H1 (cell line): Measurements from ENCODE around the gene EPB42. TPM values are rescaled to one million over a fixed set of nuclear protein-coding genes. Genes with fewer than 3 reads are reported as not detected.

Experiments
- CTCF ChIA-PET: fragments of 300-600 bp; sonication (Branson Sonifier 250); formaldehyde crosslinking; loops from one replicate; lab custom pipeline; 2021; ENCODE audit not compliant: partially characterized antibody; lab: Charles Lee
- POLR2A ChIA-PET: fragments of 300-600 bp; sonication (Branson Sonifier 250); formaldehyde crosslinking; loops from one replicate; lab custom pipeline; 2021; ENCODE audit warnings: inconsistent platforms; ENCODE audit not compliant: partially characterized antibody; lab: Charles Lee
- DNase-seq, 2 experiments: peaks; one replicate each; pipeline versions ENCODE4 v3.0.0 to v3.0.0-alpha.2; 2010 to 2022; ENCODE audit warnings: low spot score in 2 of 2, low read depth in 1 of 2, mixed read lengths in 1 of 2
- FAIRE-seq: peaks from 2 replicates; lab custom pipeline; 2011; peaks lifted over from hg19 to GRCh38; lab: Jason Lieb, UNC
- H2AFZ ChIP-seq: 2 replicates; pipeline ENCODE4 v1.8.1; 2012; ENCODE audit warnings: low read length, inconsistent platforms
- H2AK5ac ChIP-seq: 2 replicates; pipeline ENCODE4 v1.6.1; 2013; ENCODE audit warnings: low read depth, low read length
- H2BK120ac ChIP-seq: replicated peaks from 2 replicates; pipeline ENCODE3; 2013; ENCODE audit warnings: low read depth, low read length, inconsistent platforms
- H2BK12ac ChIP-seq: 2 replicates; pipeline ENCODE4 v1.6.1; 2013; ENCODE audit warnings: low read depth, low read length
- H2BK15ac ChIP-seq: 2 replicates; pipeline ENCODE4 v1.6.1; 2013; ENCODE audit warnings: low read length
- H2BK20ac ChIP-seq: 2 replicates; pipeline ENCODE4 v1.6.1; 2013; ENCODE audit warnings: low read length
- H2BK5ac ChIP-seq: 2 replicates; pipeline ENCODE4 v1.6.1; 2013; ENCODE audit warnings: low read depth, low read length
- H3K14ac ChIP-seq: 2 replicates; pipeline ENCODE4 v1.6.1; 2013; ENCODE audit warnings: inconsistent platforms; ENCODE audit not compliant: insufficient read length
- H3K18ac ChIP-seq: 2 replicates; pipeline ENCODE4 v1.6.1; 2013; ENCODE audit warnings: low read length; ENCODE audit errors: extremely low read depth
- H3K23ac ChIP-seq: 2 replicates; pipeline ENCODE4 v1.6.1; 2013; ENCODE audit warnings: inconsistent platforms; ENCODE audit not compliant: insufficient read length
- H3K23me2 ChIP-seq: 2 replicates; pipeline ENCODE4 v1.6.1; 2013; ENCODE audit warnings: low read depth, low read length
- H3K27ac ChIP-seq: 2 replicates; pipeline ENCODE4 v1.6.1; 2011; ENCODE audit warnings: low read depth, low read length, inconsistent platforms
- H3K27me3 ChIP-seq, 4 experiments: replicated peaks in 1 of 4; 1 replicate in 1 of 4; 2 replicates in 3 of 4; pipeline versions ENCODE4 v1.6.1 to v1.8.1; 2011 to 2013; ENCODE audit warnings: low read length in 3 of 4, mild to moderate bottlenecking in 3 of 4, inconsistent platforms in 2 of 4, mixed read lengths in 2 of 4, moderate library complexity in 1 of 4; ENCODE audit not compliant: control insufficient read depth in 3 of 4, insufficient read depth in 3 of 4; ENCODE audit errors: extremely low read depth in 1 of 4
- H3K36me3 ChIP-seq, 4 experiments: 2 replicates each; pipeline versions ENCODE4 v1.6.1 to v1.8.1; 2011 to 2013; ENCODE audit warnings: mild to moderate bottlenecking in 4 of 4, low read length in 3 of 4, moderate library complexity in 2 of 4, control low read depth in 1 of 4, inconsistent platforms in 1 of 4; ENCODE audit not compliant: insufficient read depth in 4 of 4, control insufficient read depth in 2 of 4
- H3K4ac ChIP-seq: replicated peaks from 2 replicates; pipeline ENCODE3; 2013; ENCODE audit warnings: low read length, low read depth, mixed read lengths, inconsistent platforms; ENCODE audit not compliant: insufficient read length
- H3K4me1 ChIP-seq, 4 experiments: replicated peaks in 1 of 4; 1 replicate in 1 of 4; 2 replicates in 3 of 4; pipeline versions ENCODE4 v1.6.1 to v1.8.1; 2011 to 2013; ENCODE audit warnings: low read length in 3 of 4, inconsistent platforms in 2 of 4, mixed read lengths in 1 of 4; ENCODE audit not compliant: insufficient read depth in 4 of 4, control insufficient read depth in 3 of 4
- H3K4me2 ChIP-seq, 2 experiments: 2 replicates each; pipeline versions ENCODE4 v1.6.1 to v1.8.1; 2011 to 2013; ENCODE audit warnings: low read depth in 2 of 2, low read length in 2 of 2, control low read depth in 1 of 2, inconsistent platforms in 1 of 2, mild to moderate bottlenecking in 1 of 2; ENCODE audit not compliant: insufficient read depth in 1 of 2
- H3K4me3 ChIP-seq, 4 experiments: fragments of 200-600, 300-600 bp in 1 of 4; sonication (generic), shearing (Covaris generic), sonication (Bioruptor Twin) in 1 of 4; 2 replicates each; pipeline versions ENCODE4 v1.5.1 to v1.8.1; 2011 to 2016; ENCODE audit warnings: low read length in 4 of 4, low read depth in 3 of 4, control low read depth in 2 of 4, inconsistent platforms in 2 of 4, mild to moderate bottlenecking in 2 of 4, mixed read lengths in 1 of 4, moderate library complexity in 1 of 4; ENCODE audit not compliant: insufficient read depth in 2 of 4; ENCODE audit errors: extremely low read depth in 1 of 4
- H3K56ac ChIP-seq: replicated peaks from 2 replicates; pipeline ENCODE3; 2013; ENCODE audit warnings: low read depth, mild to moderate bottlenecking, mixed read lengths, low read length, inconsistent platforms; ENCODE audit not compliant: insufficient read length
- H3K79me1 ChIP-seq: 2 replicates; pipeline ENCODE4 v1.6.1; 2013; ENCODE audit warnings: low read depth, low read length, control low read depth
- H3K79me2 ChIP-seq, 2 experiments: 2 replicates each; pipeline versions ENCODE4 v1.6.1 to v1.8.1; 2012 to 2013; ENCODE audit warnings: low read length in 2 of 2, mild to moderate bottlenecking in 2 of 2, inconsistent platforms in 1 of 2; ENCODE audit not compliant: insufficient read depth in 2 of 2, control insufficient read depth in 1 of 2
- H3K9ac ChIP-seq, 4 experiments: replicated peaks in 1 of 4; 1 replicate in 1 of 4; 2 replicates in 3 of 4; pipeline versions ENCODE4 v1.6.1 to v1.8.1; 2011 to 2013; ENCODE audit warnings: low read depth in 3 of 4, low read length in 3 of 4, control low read depth in 2 of 4, mild to moderate bottlenecking in 2 of 4, moderate library complexity in 2 of 4, inconsistent platforms in 1 of 4; ENCODE audit errors: extremely low read depth in 1 of 4
- H3K9me3 ChIP-seq, 2 experiments: 2 replicates each; pipeline versions ENCODE4 v1.6.1 to v1.8.1; 2012 to 2013; ENCODE audit warnings: mild to moderate bottlenecking in 2 of 2, moderate library complexity in 2 of 2, control low read depth in 1 of 2, inconsistent platforms in 1 of 2, low read depth in 1 of 2, low read length in 1 of 2, mixed read lengths in 1 of 2; ENCODE audit not compliant: insufficient read depth in 2 of 2
- H4K20me1 ChIP-seq, 2 experiments: replicated peaks in 1 of 2; 2 replicates each; pipeline versions ENCODE3 to v1.8.1; 2011 to 2013; ENCODE audit warnings: inconsistent platforms in 2 of 2, low read length in 2 of 2, mild to moderate bottlenecking in 1 of 2; ENCODE audit not compliant: insufficient read depth in 2 of 2, control insufficient read depth in 1 of 2
- H4K5ac ChIP-seq: 2 replicates; pipeline ENCODE4 v1.6.1; 2013; ENCODE audit warnings: low read length, low read depth, mixed read lengths, inconsistent platforms; ENCODE audit not compliant: insufficient read length
- H4K8ac ChIP-seq: 2 replicates; pipeline ENCODE4 v1.8.0; 2013; ENCODE audit warnings: mild to moderate bottlenecking, moderate library complexity, low read length, inconsistent platforms; ENCODE audit not compliant: insufficient read depth; ENCODE audit errors: extremely low read depth
- H4K91ac ChIP-seq: replicated peaks from 2 replicates; pipeline ENCODE3; 2013; ENCODE audit warnings: low read length, mixed read lengths, inconsistent platforms; ENCODE audit not compliant: insufficient read length
- RAD21 ChIP-seq, 2 experiments: IDR thresholded peaks in 1 of 2; conservative IDR thresholded peaks in 1 of 2; 2 replicates each; pipeline ENCODE4 v1.6.1; 2011; ENCODE audit warnings: low read depth in 2 of 2, low read length in 2 of 2, improper control_type of control experiment in 1 of 2, inconsistent platforms in 1 of 2, mild to moderate bottlenecking in 1 of 2, moderate library complexity in 1 of 2
- WGBS, 2 experiments: shearing (Covaris generic) in 1 of 2; methylation state at CpG; one replicate each; pipeline versions ENCODE4 v1.1.6 to v1.1.7; 2013 to 2015; ENCODE audit warnings: low lambda C conversion rate in 2 of 2, mixed read lengths in 2 of 2, inconsistent platforms in 1 of 2, low coverage in 1 of 2, missing lambda C conversion rate in 1 of 2; ENCODE audit not compliant: insufficient replicate concordance in 2 of 2, insufficient coverage in 1 of 2, insufficient read length in 1 of 2; ENCODE audit errors: extremely low coverage in 1 of 2, missing lambda C conversion rate in 1 of 2; 5-methylcytosine and 5-hydroxymethylcytosine counted together
- polyA plus RNA-seq, 7 experiments: library from polyadenylated mRNA; depleted of rRNA in 3 of 7; stranded (reverse) in 5 of 7; unstranded in 2 of 7; fragments of >200 nt in 5 of 7; fragments of 200-250 nt in 2 of 7; gene quantifications; 1 replicate in 5 of 7; 2 replicates in 1 of 7; 4 replicates in 1 of 7; pipeline versions ENCODE4 v1.2.1 to v1.2.3, GENCODE V29; 2011 to 2013; ENCODE audit warnings: missing spikeins in 2 of 7, mixed read lengths in 2 of 7
- total RNA-seq: library from RNA; stranded (reverse); fragmentation: NEBNext Ultra II Directional; extraction: Animal tissue kit (Norgen Biotek cat#: 25700); gene quantifications from 2 replicates; pipeline ENCODE4 v1.2.1, GENCODE V29; 2021
- TF ChIP-seq, protein P1 (sequence below): IDR thresholded peaks from 2 replicates; pipeline ENCODE4 v1.6.1; 2012; ENCODE audit warnings: low read length, inconsistent platforms

The EPB42 gene
- total and polyA plus RNA-seq, 2 of the 8 experiments (the other 6 are each of a cell fraction or from before 2014, with no cell fraction given) = not detected

DNA sequence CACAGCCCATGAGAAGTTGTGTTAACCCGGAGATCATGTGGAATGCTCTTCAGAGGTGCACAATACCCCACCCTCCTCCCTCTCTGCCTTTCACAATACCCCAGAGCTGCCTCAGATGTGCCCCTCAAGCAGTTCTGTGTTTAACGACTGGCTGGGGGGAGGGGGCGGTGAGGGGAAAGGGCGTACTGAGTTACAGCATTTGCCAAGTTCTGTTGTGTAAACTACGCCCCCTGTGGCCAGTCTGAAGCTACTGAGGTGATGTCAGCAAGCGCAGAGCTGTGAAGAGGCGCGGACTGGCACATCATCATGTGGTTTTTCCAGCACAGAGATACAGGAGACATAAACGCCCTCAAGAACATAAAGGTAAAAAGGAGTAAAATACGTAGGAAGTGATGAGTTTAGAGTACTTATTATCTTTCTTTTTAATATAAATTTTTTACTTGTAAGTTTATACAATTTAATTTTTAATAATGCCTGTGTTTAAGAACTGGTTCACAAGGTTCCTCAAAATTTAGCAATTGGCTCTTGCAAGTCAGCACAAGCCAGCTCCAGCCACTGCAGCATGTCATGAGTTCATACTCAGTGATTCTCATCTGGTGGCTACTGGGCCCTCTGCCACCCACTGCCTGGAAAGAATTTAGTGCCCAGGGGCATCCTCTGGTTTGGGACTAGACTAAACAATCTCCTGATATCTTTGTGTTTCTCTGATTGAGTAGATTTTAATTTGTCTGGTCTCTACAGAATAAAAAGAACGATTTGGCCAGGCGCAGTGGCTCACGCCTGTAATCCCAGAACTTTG, 1.7 kb downstream of the EPB42 start:
- Histone ChIP-seq H3K23ac (no peak overlapping the region), H3K56ac (no peak overlapping the region), H3K79me1 (no peaks in the 10 kb centered on the region; the same call in 1 of the 2 replicates), H4K20me1 (no peaks in the 10 kb centered on the region), H3K9me3 (no peaks in the 10 kb centered on the region), H3K27ac (no peak overlapping the region), H3K4ac (no peak overlapping the region), H3K4me3 (no peak overlapping the region), H3K79me2 (no peaks in the 10 kb centered on the region), H2BK15ac (no peak overlapping the region), H2AFZ (peak overlapping the region; percentile 98), H3K4me2 (peak overlapping the region; percentile 35 to 39; a peak in 2 of 4 replicates), H2BK12ac (no peak overlapping the region; the same call in 1 of the 2 replicates), H3K4me1 (peaks cover 0 to 3% (median 1%) of the 10 kb centered on the region in 4 experiments; a peak in 3 of 7 replicates), H2BK20ac (no peak overlapping the region), H2BK5ac (no peak overlapping the region), H3K18ac (peak overlapping the region; percentile 60; the same call in 1 of the 2 replicates), H3K23me2 (peaks cover 1% of the 10 kb centered on the region; the same call in 1 of the 2 replicates), H3K36me3 (no peaks in the 10 kb centered on the region), H4K5ac (no peak overlapping the region), H3K9ac (no peak overlapping the region), H4K8ac (no peak overlapping the region), H3K14ac (no peak overlapping the region), H2AK5ac (no peak overlapping the region), H3K27me3 (peaks cover 0 to 2% (median 0%) of the 10 kb centered on the region in 4 experiments; a peak in 2 of 7 replicates), H4K91ac (no peak overlapping the region), H2BK120ac (no peak overlapping the region)
- POLR2A ChIA-PET = interaction anchor here (0.9 to 1.4 kb wide), 2 partner anchors 10 to 14 kb away, joined by 3 read pairs; no protein-coding TSS in a partner anchor
- CTCF ChIA-PET = interaction anchor here (0.6 to 8.7 kb wide), 21 partner anchors 9 to 564 kb away, joined by 3 to 65 read pairs (median 6); partner anchors contain the start of gene TGM5
- DNase-seq (peak in 1 of 2 experiments; percentile 77), FAIRE-seq (peak; percentile 93)
- 41% methylated on average over 13 of the region's 13 CpGs; no CpG with 5 or more reads in 1 of the 2 experiments for WGBS, 2 experiments
- TF ChIP-seq, protein P1, sequence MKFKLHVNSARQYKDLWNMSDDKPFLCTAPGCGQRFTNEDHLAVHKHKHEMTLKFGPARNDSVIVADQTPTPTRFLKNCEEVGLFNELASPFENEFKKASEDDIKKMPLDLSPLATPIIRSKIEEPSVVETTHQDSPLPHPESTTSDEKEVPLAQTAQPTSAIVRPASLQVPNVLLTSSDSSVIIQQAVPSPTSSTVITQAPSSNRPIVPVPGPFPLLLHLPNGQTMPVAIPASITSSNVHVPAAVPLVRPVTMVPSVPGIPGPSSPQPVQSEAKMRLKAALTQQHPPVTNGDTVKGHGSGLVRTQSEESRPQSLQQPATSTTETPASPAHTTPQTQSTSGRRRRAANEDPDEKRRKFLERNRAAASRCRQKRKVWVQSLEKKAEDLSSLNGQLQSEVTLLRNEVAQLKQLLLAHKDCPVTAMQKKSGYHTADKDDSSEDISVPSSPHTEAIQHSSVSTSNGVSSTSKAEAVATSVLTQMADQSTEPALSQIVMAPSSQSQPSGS = peak; percentile 95
- TF ChIP-seq RAD21 (IDR thresholded peaks at IDR 0.05 in 1 of 2, conservative IDR thresholded peaks at IDR 0.05 in 1 of 2; ENCODE audit: low read depth in 2 of 2, low read length in 2 of 2) = peak; percentile 38 to 54; a peak in 3 of 4 replicates
